Anterior cingulate cortex (tissue), 58 donors: Measurements from ENCODE around the gene CCDC178.
"Not testable (repeated sequence)": the region's sequence is repeated elsewhere in the genome, so short reads cannot be mapped to it uniquely, and the experiment has no call there.

Source experiments
- DNase-seq, 58 donors: peaks; one replicate each; lab custom pipeline; 2025; lab: John Stamatoyannopoulos, UW

CCDC178 gene

DNA sequence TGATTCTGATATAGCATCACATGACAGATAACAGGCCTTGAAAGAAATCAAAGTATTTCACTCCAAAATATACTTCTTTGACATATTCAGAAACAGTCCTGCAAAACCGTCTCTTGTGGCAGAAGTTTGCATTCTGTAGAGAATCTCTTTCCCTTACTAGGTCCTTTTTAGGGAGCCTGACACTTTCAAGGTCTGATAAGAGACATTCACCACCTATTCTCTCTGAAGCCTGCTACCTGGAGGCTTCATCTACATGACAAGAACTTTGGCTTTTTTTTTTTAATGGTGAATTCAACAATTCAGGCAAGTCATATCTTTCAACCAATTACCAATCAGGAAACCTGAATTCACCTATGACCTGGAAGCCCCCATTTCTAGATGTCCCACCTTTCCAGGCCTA is 83.8 kb downstream of the CCDC178 start:
- no peak for DNase-seq

DNA sequence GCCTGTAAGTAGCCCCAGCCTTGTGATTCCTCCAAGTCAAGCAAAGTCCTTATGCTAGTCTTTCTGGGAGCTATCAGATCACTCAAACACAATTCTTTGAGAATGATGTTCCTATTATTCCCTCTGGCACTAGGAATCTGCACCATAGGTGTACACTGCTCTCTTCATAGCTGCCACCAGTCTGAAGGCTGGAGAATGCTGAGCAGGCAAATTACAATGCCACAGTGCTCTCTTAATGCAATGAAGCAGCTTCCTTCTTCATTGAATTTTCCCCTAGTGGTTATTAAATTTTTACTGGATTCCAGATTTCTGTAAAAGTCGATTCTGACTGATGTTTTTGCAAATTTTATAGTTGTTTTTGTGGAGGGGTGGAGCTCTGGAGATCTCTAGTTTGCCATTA is 84.8 kb downstream of the CCDC178 start:
- DNase-seq: no peak

DNA sequence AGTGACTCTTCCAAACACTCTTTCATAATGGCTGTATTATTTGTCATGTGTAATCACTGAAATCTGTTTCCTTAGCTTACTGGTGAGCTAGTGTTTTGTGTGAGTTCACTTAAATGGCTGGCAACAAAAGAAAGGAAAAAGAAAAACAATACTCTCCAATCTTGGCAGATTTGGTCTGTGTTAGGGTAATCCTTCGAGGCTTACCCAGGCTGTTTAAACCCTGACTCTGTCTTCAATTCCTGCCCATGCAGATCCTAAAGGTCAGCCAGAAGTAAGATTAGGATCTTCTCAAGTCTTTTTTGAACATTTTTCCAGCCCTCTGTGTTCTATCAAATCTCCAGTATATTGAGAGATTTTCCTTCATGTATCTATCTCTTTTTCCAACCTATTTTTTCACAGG is 85.3 kb downstream of the CCDC178 start:
- no peak for DNase-seq

DNA sequence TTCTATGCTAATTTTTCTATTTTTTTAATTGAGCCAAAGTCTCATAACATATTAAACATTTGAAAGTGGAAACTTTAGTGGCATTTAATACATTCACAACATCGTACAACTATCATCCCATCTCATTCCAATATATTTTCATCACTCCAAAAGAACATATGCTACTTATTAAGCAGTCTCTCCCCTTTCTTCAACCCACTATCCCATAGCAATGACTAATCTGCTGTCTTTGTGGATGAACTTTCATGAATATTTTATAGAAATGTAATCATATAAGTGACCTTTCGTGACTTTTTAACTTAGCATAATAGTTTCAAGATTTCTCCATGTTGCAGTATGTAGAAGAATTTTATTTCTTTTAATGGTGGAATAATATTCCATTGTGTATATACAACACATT is 90.3 kb downstream of the CCDC178 start:
- no peak for DNase-seq

DNA sequence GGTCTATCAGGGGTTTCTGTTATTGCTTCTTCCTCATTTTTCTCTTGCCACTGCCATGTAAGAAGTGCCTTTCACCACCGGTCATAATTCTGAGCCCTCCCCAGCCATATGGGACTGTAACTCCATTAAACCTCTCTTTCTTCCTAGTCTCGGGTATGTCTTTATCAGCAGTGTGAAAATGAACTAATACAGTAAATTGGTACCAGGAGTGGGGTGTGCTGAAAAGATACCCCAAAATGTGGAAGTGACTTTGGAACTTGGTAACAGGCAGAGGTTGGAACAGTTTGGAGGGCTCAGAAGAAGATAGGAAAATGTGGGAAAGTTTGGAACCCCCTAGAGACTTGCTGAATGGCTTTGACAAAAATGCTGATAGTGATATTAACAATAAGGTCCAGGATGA is 100.8 kb downstream of the CCDC178 start:
- DNase-seq: not testable (repeated sequence)

DNA sequence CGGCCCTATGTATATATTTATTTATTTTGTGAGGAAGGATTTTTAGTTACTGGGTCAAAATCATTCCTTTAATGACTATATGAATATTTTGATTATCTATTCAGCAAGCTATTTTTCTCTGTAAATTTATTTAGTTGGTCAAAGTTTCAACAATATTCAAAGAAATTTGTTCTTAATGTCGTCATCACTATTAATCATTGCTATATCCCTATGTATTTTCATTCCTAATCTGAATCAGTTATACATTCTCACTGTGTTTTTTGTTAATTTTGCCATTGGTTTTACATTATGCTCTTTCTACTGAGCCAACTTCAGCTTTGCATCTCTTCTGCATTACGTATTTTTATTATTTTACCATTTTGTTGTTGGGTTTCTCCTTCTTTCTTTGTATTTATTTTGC is 105.7 kb downstream of the CCDC178 start:
- no peak for DNase-seq

DNA sequence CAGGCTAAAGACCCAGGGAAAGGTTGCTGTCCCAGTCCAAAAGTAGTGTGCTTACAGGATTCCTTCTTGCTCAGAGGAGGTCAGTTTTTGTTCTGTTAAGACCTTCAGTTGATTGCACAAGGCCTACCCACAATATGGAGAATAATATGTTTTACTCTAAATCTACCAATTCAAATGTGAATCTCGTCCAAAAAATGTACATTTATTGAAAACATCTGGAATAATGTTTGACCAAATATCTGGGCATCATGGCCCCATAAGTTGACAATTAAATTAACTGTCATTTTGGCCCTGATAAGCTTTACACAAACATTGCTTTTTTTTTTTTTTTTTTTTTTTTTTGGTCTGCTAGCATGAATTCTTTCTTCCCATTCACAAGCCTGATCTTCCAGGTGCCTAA is 109.8 kb downstream of the CCDC178 start:
- DNase-seq: no peak

DNA sequence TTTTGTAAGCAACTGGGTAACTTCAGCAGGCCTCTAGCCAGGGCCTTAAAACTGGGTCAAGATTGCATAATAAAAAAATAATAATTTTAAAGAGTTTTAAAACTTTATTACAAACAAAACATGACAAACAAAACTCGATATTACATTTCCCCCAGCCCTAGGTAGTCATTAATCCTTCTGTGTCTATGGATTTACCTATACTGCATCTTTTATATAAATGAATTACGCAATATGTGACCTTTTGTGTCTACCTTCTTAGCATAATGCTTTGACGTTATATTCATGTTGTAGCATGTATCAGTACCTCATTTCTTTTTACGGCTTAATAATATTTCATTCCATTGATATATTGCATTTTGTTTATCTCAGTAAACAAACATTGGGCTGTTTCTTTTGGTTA is 113.5 kb downstream of the CCDC178 start:
- DNase-seq: no peak

DNA sequence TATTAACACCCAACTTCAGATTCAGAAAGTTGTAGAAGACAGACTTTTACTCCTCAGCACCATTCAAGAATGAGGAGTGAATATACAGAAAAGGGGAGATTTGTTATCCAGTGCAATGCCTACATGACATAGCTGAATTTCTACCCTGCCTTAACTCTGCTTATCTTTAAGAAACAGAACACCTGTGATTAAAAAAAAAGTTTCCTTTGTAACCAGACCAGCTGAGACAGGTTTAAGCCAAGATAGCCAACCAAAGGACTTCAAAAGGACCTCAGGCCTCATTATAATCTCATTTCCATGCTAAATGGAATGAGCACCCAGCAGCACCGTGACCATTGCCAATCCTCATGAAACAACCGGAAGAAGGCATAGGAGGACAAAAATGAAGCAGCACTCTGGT is 122.9 kb downstream of the CCDC178 start:
- DNase-seq: no peak

DNA sequence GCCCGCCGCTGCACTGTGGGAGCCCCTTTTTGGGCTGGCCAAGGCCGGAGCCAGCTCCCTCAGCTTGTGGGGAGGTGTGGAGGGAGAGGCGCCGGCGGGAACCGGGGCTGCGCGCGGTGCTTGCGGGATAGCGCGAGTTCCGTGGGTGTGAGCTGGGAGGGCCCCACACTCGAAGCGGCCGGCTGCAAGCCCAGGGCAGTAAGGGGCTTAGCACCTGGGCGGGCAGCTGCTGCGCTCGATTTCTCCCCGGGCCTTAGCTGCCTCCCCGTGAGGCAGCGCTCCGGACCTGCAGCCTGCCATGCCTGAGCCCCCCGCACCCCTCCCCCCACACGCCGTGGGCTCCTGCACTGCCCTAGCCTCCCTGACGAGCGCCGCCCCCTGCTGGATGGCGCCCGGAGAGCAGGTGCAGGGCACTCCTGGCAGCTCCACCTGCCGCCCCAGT is 124.4 kb downstream of the CCDC178 start:
- no peak for DNase-seq

DNA sequence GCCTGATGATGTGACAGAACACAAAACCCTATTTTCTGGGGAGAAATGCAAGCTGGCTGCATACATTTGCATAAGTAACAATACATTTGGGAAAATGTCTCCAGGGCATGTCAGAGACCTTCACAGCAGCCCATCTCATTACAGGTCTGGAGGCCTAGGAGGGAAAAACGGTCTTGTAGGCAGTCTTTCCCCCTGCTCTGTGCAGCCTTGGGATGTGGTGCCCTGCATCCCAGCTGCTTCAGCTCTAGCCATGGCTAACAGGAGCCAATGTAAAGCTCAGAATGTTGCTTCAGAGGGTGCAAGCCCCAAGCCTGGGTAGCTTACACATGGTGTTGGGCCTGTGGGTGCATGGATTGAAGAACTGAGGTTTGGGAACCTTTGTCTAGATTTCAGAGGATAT is 133.0 kb downstream of the CCDC178 start:
- DNase-seq: no peak

DNA sequence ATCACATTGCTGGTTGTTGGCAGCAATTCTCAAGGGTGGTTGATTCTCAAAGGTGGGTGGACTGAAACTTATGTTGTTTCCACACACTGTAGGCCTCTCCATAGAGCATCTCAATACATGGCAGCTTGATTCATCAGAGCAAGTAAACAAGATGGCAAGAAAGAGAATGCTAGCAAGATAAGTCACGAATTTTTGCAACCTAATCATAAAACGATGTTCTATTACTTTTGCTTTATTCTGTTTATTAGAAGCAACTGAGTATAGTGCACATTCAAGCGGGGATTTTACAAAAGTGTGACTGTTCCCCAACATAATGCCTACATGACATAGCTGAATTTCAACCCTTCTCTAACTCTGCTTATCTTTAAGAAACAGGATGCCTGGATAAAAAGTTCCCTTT is 136.2 kb downstream of the CCDC178 start:
- no peak for DNase-seq

DNA sequence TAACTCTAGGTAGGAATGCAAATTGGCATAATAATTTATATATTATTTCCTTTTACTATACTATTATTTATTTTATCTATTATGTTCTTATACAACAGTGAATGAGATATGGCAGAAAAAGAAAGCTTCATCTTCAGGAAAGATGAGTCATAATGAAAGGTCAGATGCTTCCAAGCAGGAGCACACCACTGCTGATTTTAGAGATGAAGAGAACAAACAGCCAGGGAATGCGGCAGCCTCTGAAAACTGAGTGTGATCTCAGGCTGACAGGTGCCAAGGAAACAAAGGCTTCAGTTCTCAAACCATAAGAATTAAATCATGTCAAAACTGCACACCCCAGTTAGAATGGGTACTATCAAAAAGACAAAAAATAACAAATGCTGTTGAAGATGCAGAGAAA is 149.0 kb downstream of the CCDC178 start:
- DNase-seq: no peak

DNA sequence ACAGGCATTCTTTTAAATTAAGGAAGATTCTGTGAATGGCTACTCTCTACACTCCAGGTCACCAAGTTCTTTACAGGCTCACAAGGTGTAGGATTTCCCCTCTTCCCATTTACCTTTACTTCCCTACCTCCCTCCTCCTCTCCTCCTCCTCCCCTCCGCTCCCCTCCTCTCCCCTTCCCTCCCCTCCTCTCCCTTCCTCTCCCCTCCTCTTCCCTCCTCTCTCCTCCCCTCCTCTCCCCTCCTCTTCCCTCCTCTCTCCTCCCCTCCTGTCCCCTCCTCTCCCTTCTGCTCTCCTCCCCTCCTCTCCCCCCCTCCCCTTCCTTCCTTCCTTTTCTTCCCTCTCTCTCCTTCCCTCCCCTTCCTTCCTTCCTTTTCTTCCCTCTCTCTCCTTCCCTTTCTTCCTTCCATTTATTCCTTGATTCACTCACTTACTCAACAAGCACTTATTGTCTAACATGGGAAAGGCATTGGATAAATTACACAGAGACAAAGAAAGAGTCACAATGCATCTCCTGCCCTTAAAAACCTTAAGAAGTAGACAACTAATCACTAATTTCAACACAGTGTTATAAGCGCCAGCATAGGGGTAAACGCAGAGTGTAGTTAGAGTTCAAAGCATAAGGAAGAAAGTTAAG is 152.3 kb downstream of the CCDC178 start:
- DNase-seq: no peak

DNA sequence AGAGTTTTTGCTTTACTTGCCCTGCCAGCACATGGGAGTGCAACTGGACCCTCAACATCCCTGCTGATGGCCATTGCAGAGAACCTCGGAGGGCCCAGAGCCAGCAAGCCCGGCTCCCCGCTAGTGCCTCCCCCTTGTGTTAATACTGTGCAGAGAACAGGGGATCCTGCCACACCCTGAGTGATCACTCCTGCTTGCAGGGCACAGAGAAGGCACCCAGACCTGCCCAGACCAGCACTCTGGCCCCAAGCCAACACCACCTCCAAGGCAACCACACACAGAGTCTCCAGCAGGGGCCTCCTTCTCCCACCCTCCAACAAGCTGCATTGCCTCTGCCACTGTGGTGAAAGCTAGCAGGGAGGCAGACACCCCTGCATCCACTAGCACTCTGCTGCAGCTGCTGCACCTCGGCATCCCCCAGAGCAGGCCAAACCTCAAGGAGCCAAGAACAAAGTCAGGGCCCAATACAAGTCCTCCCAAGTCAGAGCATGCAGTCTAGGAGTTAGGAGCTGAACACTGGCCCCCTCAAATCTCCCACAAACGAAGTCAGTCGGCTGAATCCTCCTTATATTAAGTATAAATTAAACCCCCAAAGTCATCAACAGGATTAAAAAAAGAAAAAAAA is 157.7 kb downstream of the CCDC178 start:
- no peak for DNase-seq

DNA sequence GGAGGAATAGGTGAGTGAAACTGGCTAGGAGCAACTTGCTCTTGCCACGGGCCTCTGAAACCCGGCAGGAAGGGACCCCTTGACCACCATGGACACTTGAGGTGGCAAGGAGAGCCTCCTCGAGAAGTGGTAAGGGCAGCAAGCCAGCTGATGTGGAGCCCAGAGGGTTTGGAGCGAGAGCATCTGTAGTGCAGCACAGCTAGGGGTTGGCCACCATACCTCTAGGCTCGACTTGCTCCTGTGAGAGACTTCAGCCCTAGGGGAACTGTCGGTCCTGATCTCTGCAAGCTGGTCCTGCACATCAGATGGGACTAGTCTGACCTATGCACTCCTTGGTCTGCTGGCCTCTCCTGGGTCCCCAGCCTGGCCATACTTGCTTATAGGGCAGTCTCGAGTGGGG is 158.4 kb downstream of the CCDC178 start:
- DNase-seq: no peak

DNA sequence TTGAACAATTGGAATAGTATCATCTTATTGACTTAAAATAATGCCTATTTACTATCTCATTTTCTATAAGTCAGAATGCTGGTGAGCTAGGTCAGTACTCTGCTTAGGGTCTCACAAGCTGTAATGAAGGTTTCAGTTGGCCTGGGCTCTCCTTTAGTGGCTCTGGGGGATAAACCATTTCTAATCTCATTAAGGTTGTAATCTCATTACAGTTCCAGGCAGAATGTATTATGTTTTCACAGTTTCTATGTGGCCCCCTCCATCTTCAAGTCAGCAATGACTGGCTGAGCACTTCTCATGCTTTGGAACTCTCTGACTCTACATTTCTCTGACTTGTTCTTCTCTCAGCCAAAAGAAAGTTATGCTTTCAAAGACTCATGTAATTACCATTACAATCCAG is 163.1 kb downstream of the CCDC178 start:
- no peak for DNase-seq

DNA sequence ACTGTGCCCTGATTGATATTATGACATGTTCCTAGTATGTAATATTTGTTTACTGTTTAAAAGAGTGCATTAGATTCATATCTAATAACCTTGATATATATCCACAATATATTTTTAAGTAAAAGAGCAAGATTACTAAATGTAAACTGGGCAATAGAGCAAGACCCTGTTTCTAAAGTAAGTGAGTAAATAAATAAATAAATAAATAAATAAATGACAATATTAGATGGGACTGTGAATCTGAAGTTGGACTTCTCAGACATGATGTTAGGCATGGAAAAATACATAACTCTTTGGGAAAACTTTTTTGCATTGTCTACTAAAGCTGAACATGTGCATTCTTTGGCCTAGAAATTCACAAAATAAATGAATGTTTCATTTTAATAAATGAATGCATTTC is 164.7 kb downstream of the CCDC178 start:
- DNase-seq: no peak

DNA sequence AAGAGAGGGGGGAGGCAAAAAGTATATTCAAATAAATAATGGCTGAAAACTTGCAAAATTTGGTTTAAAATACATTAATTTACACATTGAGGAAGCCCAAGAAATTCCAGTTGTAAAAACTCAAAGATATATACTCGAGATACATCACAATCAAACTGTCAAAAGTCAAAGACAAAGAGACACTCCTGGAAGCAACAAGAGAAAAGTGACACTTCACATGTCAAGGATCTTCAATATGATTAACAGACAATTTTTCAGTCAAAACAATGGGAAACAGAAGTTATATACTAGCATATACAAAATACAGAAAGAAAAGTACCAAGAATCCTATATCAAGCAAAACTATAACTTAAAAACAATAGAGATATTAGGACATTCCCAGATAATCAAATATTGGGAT is 170.2 kb downstream of the CCDC178 start:
- DNase-seq: no peak

DNA sequence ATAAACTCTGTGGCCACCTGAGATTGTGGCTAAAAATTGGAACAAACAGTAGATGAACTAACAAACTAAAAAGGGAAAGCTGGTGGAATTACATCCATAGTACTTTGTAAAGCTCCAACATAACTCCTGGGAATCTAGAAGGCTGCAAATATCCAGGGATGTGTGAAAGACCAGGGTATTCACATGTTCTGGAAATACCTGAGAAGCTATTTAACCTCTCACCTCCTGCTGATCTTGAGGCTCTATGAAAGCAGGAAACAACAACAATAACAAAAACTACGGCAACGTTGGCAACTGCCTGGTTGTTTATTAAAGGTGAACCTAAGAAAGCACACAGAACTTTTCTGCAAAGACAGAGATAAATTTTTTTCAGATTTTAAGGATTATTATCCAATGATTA is 171.3 kb downstream of the CCDC178 start:
- DNase-seq: no peak

DNA sequence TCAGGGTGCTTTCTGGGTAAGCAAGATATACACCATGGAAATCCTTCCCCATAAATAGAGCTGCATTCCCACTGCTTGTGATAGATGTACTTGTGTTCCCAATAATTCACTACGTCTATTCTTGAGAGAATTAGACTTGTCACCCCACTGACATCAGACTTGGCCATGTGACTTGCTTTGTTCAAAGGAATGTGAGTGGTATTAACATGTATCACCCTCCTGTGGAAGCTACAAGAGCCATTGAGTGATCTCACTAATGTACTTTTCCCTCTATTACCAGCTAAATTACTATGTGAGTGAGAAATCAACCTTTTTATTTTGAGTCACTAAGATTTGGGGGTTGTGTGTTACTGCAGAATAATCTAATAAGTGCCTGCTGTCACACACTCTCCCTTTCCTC is 176.0 kb downstream of the CCDC178 start:
- no peak for DNase-seq

DNA sequence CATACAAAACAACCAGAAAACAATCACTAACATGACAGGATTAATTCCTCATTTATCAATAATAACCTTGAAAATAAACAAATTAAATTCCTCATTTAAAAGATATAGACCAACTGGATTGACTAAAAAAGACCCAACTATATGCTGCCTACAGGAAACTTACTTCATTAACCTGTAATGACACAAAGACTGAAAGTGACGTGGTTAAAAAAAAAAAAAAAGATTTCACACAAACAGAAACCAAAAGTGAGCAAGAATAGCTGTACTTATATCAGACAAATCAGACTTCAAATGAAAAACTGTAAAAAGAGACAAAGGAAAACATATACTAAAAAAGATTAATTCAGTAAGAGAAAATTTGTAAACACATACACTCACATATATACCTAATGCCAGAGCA is 201.2 kb downstream of the CCDC178 start:
- no peak for DNase-seq

DNA sequence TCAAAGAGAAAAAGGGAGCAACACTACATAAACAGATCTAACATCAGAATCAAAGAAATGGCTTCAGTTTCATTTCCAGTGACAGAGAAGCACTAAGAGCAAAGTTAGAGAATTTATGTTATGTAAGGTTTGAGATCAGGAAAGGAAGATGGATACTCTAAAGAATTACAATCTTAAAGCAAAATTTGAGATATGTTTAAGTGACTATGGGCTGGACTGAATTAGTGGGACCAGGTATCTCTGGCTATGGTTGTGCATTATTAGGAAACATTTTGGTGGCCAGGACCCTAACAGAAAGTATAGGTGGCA is 208.2 kb downstream of the CCDC178 start:
- DNase-seq: no peak
